ENCODE measurements around the gene MSH2.
"Not testable (repeated sequence)": the region's sequence is repeated elsewhere in the genome, so short reads cannot be mapped to it uniquely, and the experiment has no call there.

Gene MSH2

DNA sequence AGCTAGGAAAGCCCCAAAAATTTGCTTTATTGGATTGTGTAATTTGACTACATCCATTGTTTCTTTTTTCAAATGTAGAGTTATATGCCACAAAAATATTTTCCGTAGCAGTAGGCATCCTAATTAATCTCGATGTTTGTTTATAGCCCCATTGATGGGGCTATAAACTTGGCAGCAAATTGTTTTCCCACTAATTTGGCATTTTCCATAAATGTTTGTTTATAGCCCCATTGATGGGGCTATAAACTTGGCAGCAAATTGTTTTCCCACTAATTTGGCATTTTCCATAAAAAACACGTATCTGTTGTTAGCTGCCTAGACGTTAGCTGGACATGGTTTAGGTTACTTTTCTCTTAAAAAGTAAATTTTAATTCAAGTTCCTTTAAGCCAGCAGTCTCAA lies 23.8 kb downstream of the MSH2 start:
- Histone ChIP-seq H3F3A (ENCODE audit: insufficient read depth, low read length) (no peaks in the 10 kb centered on the region), H3K27ac (ENCODE audit: low read depth, low read length, poor library complexity, severe bottlenecking) (no peak overlapping the region), H3K4me3 (ENCODE audit: low read depth, low read length, poor library complexity, severe bottlenecking) (no peak overlapping the region), H3K9ac (ENCODE audit: low read length) (no peak overlapping the region), H4K20me1 (ENCODE audit: insufficient read depth, low read length) (no peaks in the 10 kb centered on the region), H3K4me2 (ENCODE audit: low read length) (no peak overlapping the region), H3K4me1 (ENCODE audit: insufficient read depth, low read length, severe bottlenecking) (no peaks in the 10 kb centered on the region), H3K9me3 (ENCODE audit: low read length) (no peaks in the 10 kb centered on the region), H3K79me2 (ENCODE audit: insufficient read depth, low read length) (peaks cover 4% of the 10 kb centered on the region; the same call in 1 of the 2 replicates), H2AFZ (ENCODE audit: low read length) (no peak overlapping the region), H3K9me2 (ENCODE audit: low read depth, low read length) (no peaks in the 10 kb centered on the region), H3K27me3 (ENCODE audit: insufficient read depth, low read length) (no peaks in the 10 kb centered on the region), H3K36me3 (ENCODE audit: insufficient read depth, low read length) (peaks cover 96% of the 10 kb centered on the region)
- no peak for TF ChIP-seq EZH2 (IDR thresholded peaks at IDR 0.05; ENCODE audit: borderline replicate concordance, low read length)
- TF ChIP-seq, protein P1, sequence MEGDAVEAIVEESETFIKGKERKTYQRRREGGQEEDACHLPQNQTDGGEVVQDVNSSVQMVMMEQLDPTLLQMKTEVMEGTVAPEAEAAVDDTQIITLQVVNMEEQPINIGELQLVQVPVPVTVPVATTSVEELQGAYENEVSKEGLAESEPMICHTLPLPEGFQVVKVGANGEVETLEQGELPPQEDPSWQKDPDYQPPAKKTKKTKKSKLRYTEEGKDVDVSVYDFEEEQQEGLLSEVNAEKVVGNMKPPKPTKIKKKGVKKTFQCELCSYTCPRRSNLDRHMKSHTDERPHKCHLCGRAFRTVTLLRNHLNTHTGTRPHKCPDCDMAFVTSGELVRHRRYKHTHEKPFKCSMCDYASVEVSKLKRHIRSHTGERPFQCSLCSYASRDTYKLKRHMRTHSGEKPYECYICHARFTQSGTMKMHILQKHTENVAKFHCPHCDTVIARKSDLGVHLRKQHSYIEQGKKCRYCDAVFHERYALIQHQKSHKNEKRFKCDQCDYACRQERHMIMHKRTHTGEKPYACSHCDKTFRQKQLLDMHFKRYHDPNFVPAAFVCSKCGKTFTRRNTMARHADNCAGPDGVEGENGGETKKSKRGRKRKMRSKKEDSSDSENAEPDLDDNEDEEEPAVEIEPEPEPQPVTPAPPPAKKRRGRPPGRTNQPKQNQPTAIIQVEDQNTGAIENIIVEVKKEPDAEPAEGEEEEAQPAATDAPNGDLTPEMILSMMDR (IDR thresholded peaks at IDR 0.05; ENCODE audit: low read length): no peak

DNA sequence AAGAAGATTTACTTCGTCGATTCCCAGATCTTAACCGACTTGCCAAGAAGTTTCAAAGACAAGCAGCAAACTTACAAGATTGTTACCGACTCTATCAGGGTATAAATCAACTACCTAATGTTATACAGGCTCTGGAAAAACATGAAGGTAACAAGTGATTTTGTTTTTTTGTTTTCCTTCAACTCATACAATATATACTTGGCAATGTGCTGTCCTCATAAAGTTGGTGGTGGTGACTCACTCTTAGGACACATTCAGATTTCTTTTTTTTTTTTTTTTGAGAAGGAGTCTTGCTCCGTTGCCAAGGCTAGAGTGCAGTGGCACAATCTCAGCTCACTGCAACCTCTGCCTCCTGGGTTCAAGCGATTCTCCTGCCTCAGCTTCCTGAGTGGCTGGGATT lies 26.8 kb downstream of the MSH2 start:
- H3K79me2 ChIP-seq (ENCODE audit: insufficient read depth, low read length): peaks cover 4% of the 10 kb centered on the region; the same call in 1 of the 2 replicates
- H3K36me3 ChIP-seq (ENCODE audit: insufficient read depth, low read length): peaks cover 75% of the 10 kb centered on the region
- no peaks in the 10 kb centered on the region for H3K27me3 ChIP-seq (ENCODE audit: insufficient read depth, low read length)
- TF ChIP-seq, protein P1 (IDR thresholded peaks at IDR 0.05; ENCODE audit: low read length): no peak
- no peak for TF ChIP-seq EZH2 (IDR thresholded peaks at IDR 0.05; ENCODE audit: borderline replicate concordance, low read length)
- H3K9ac ChIP-seq (ENCODE audit: low read length): no peak overlapping the region
- no peak overlapping the region for H2AFZ ChIP-seq (ENCODE audit: low read length)
- H3K9me3 ChIP-seq (ENCODE audit: low read length): no peaks in the 10 kb centered on the region
- H4K20me1 ChIP-seq (ENCODE audit: insufficient read depth, low read length): no peaks in the 10 kb centered on the region
- H3K4me2 ChIP-seq (ENCODE audit: low read length): no peak overlapping the region
- no peak overlapping the region for H3K4me3 ChIP-seq (ENCODE audit: low read depth, low read length, poor library complexity, severe bottlenecking)
- no peak overlapping the region for H3K27ac ChIP-seq (ENCODE audit: low read depth, low read length, poor library complexity, severe bottlenecking)
- H3F3A ChIP-seq (ENCODE audit: insufficient read depth, low read length): no peaks in the 10 kb centered on the region
- H3K9me2 ChIP-seq (ENCODE audit: low read depth, low read length): no peaks in the 10 kb centered on the region
- no peaks in the 10 kb centered on the region for H3K4me1 ChIP-seq (ENCODE audit: insufficient read depth, low read length, severe bottlenecking)

DNA sequence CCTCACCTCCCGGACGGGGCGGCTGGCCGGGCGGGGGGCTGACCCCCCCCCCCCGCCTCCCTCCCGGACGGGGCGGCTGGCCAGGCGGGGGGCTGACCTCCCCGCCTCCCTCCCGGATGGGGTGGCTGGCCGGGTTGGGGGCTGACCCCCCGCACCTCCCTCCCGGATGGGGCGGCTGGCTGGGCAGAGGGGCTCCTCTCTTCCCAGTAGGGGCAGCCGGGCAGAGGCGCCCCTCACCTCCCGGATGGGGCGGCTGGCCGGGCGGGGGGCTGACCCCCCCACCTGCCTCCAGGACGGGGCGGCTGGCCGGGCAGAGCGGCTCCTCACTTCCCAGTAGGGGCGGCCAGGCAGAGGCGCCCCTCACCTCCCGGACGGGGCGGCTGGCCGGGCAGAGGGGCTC lies 30.1 kb downstream of the MSH2 start:
- not testable (repeated sequence) for H3K9me2 ChIP-seq (ENCODE audit: low read depth, low read length); H3K27ac ChIP-seq (ENCODE audit: low read depth, low read length, poor library complexity, severe bottlenecking); H3K79me2 ChIP-seq (ENCODE audit: insufficient read depth, low read length); H3K4me2 ChIP-seq (ENCODE audit: low read length); H3K27me3 ChIP-seq (ENCODE audit: insufficient read depth, low read length); H3F3A ChIP-seq (ENCODE audit: insufficient read depth, low read length); H3K4me1 ChIP-seq (ENCODE audit: insufficient read depth, low read length, severe bottlenecking); H4K20me1 ChIP-seq (ENCODE audit: insufficient read depth, low read length); H2AFZ ChIP-seq (ENCODE audit: low read length); H3K4me3 ChIP-seq (ENCODE audit: low read depth, low read length, poor library complexity, severe bottlenecking); H3K9ac ChIP-seq (ENCODE audit: low read length); H3K9me3 ChIP-seq (ENCODE audit: low read length)
- H3K36me3 ChIP-seq (ENCODE audit: insufficient read depth, low read length): peaks cover 61% of the 10 kb centered on the region

DNA sequence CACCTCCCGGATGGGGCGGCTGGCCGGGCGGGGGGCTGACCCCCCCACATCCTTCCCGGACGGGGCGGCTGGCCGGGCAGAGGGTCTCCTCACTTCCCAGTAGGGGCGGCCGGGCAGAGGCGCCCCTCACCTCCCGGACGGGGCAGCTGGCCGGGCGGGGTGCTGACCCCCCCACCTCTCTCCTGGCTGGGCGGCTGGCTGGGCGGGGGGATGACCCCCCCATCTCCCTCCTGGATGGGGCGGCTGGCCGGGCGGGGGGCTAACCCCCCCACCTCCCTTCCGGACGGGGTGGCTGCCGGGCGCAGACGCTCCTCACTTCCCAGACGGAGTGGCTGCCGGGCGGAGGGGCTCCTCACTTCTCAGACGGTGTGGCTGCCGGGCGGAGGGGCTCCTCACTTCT lies 30.5 kb downstream of the MSH2 start:
- H3K27ac ChIP-seq (ENCODE audit: low read depth, low read length, poor library complexity, severe bottlenecking); H3K27me3 ChIP-seq (ENCODE audit: insufficient read depth, low read length); H3K4me3 ChIP-seq (ENCODE audit: low read depth, low read length, poor library complexity, severe bottlenecking); H3K9ac ChIP-seq (ENCODE audit: low read length); H3F3A ChIP-seq (ENCODE audit: insufficient read depth, low read length); H3K4me2 ChIP-seq (ENCODE audit: low read length); H3K79me2 ChIP-seq (ENCODE audit: insufficient read depth, low read length); H3K9me2 ChIP-seq (ENCODE audit: low read depth, low read length); H2AFZ ChIP-seq (ENCODE audit: low read length); H4K20me1 ChIP-seq (ENCODE audit: insufficient read depth, low read length); H3K9me3 ChIP-seq (ENCODE audit: low read length); H3K4me1 ChIP-seq (ENCODE audit: insufficient read depth, low read length, severe bottlenecking): not testable (repeated sequence)
- H3K36me3 ChIP-seq (ENCODE audit: insufficient read depth, low read length): peaks cover 63% of the 10 kb centered on the region

All from OCI-LY1 (cell line).